ENCODE data around the gene KLF7.

The KLF7 gene

DNA sequence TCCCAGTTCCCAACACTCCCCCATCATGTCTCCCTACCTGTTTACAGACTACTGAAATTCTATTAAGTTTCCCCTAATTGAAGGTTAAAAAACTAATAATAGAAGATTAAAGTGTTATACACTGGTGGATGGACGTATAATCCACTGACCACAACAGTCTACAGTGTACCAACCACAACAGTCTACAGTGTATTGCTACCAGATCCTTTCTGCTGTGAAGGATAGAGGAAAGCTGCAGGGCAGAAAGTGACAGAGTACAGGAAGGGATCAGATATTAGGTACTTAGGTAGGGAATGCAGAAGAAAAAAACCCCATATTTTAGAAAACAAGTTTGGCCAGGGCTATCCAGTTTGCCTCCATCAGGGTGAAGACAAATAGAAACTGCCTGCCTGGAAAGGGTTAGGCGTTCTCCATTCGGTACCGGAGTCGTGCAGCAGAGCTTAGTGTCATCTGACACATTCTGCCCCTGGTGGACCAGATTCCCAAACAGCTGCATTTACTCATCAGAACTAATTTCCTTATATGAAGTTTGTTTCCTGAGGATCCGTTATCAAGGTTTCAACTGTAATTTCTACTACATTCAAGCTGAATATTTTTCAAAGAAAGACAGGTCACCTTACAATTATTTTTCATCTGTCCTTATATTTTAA, 49.9 kb downstream of the KLF7 start:
- peak; percentile 46 for DNase-seq (ENCODE audit: low read depth)
- H3K4me3 ChIP-seq (ENCODE audit: low read length) = no peak overlapping the region
- TF ChIP-seq, protein P1, sequence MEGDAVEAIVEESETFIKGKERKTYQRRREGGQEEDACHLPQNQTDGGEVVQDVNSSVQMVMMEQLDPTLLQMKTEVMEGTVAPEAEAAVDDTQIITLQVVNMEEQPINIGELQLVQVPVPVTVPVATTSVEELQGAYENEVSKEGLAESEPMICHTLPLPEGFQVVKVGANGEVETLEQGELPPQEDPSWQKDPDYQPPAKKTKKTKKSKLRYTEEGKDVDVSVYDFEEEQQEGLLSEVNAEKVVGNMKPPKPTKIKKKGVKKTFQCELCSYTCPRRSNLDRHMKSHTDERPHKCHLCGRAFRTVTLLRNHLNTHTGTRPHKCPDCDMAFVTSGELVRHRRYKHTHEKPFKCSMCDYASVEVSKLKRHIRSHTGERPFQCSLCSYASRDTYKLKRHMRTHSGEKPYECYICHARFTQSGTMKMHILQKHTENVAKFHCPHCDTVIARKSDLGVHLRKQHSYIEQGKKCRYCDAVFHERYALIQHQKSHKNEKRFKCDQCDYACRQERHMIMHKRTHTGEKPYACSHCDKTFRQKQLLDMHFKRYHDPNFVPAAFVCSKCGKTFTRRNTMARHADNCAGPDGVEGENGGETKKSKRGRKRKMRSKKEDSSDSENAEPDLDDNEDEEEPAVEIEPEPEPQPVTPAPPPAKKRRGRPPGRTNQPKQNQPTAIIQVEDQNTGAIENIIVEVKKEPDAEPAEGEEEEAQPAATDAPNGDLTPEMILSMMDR (conservative IDR thresholded peaks at IDR 0.05; ENCODE audit: low read length) = peak; percentile 43

DNA sequence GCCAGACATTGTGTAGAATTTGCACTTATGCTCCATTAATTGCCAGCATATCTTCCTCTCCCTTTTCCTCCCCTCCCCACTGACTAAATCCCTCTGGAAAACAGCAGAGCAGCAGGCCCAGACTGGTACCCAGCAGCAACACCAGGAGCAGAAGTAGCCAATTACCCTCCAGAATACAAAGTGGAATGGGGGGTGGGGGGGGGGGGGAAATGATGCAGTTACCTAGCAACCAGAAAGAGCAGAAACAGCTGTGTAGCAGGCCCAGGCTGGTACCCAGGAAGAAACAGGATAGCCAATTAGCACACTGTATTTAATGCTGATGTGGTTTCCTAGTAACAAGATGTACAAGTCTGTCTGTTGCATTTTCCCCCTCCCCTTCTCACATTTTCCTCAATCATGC, 52.3 kb downstream of the KLF7 start:
- H3K4me3 ChIP-seq (ENCODE audit: low read length) = no peak overlapping the region
- TF ChIP-seq, protein P1 (conservative IDR thresholded peaks at IDR 0.05; ENCODE audit: low read length) = no peak
- DNase-seq (ENCODE audit: low read depth) = no peak

DNA sequence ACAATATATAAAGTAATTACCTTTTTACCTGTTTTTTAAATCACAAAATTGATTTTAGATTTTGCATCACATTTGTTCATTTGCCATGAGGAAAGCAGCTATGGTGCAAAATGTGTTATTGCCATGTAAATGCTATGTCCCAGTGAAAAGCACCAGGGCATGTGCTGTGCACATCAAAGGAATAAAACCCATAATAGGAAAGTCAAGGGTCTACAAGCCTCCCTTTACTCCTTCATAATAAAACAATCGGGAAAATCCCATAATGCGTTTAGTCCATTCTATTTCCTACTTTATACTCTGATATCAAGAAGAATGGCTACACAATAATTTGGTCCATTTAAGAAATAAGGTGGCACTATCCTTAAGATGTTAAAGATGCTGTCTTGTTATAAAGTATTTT, 53.0 kb downstream of the KLF7 start:
- no peak for DNase-seq (ENCODE audit: low read depth)
- H3K4me3 ChIP-seq (ENCODE audit: low read length) = no peak overlapping the region
- TF ChIP-seq, protein P1 (conservative IDR thresholded peaks at IDR 0.05; ENCODE audit: low read length) = no peak

DNA sequence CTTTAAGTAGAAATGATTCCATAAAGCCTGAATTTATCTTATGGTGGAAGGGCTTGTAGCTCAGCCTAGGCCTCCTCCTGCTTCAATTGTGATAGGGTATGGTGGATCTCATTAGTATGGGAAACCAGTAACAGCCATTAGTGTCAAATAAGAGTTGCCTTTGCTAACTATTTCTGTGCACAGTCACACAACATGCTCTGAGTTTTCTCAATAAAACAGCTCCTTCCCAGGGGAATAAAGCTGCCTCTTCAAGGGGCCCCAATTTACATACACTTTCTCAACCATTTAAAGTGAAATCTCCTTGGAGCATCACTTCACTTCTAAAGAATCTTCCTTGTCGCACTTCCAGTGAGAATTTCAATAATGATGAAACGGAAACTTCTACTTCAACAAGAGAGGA, 53.4 kb downstream of the KLF7 start:
- TF ChIP-seq, protein P1 (conservative IDR thresholded peaks at IDR 0.05; ENCODE audit: low read length) = no peak
- H3K4me3 ChIP-seq (ENCODE audit: low read length) = no peak overlapping the region
- no peak for DNase-seq (ENCODE audit: low read depth)

DNA sequence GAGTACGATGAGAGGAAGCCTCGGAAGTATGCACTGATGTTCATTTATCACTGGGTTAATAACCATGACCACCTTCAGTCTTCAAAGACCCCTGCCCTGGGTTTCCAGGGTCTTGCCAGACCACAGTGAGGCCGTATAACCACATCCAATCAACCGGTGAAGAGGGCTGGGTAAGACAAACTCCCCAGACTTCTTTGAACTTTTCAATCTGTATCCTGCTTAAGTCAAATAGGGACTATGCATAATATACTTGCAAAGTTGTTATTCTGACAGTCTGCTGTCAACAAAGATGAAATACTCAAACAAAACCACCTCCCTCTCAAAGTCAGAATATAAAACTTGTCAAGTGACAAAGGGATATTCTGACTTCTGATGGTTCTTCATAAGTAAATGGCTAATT, 54.0 kb downstream of the KLF7 start:
- no peak overlapping the region for H3K4me3 ChIP-seq (ENCODE audit: low read length)
- no peak for DNase-seq (ENCODE audit: low read depth)
- TF ChIP-seq, protein P1 (conservative IDR thresholded peaks at IDR 0.05; ENCODE audit: low read length) = no peak

DNA sequence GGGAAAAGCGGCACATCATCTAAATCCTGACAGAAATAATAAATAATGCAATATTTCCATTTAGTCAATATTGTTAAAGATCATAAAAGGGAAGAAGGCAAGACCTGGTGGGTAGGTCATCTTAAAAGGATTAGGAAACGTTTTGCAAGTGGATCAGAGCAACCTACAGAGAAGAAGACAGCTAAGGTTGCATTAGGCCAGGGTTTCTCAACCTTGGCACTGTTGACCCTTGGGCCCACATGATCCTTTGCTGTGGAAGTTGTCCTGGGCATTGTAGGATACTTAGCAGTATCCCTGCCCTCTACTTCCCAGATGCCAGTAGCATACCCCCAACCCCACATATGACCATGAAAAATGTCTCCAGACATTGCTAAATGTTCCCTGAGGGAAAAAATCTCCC, 55.0 kb downstream of the KLF7 start:
- DNase-seq (ENCODE audit: low read depth) = no peak
- TF ChIP-seq, protein P1 (conservative IDR thresholded peaks at IDR 0.05; ENCODE audit: low read length) = no peak
- no peak overlapping the region for H3K4me3 ChIP-seq (ENCODE audit: low read length)

DNA sequence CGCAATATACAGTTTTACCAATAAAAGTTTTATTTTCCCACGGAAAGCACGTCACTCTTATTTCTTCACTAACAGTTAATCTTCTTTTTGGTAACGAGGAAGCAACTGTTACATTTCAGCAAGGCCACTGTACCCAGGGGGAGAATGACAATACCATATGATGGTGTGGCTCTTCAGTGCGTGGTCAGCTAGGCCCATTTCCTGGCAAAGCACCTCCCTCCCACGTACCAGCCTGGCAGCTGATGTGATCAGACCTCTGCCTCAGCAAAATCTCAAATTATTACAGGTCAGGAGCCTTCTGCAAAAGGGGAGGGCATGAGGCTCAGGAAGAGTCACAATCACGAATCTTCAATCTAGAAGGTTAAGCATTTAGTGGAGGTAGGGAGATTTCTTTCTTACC, 55.4 kb downstream of the KLF7 start:
- DNase-seq (ENCODE audit: low read depth) = no peak
- TF ChIP-seq, protein P1 (conservative IDR thresholded peaks at IDR 0.05; ENCODE audit: low read length) = no peak
- no peak overlapping the region for H3K4me3 ChIP-seq (ENCODE audit: low read length)
